NCI-H146 (cell line): ENCODE measurements around the gene PHKB.
"Not testable (repeated sequence)": the region's sequence is repeated elsewhere in the genome, so short reads cannot be mapped to it uniquely, and the experiment has no call there.

Experiments
- DNase-seq: peaks from one replicate; lab custom pipeline; 2025; lab: John Stamatoyannopoulos, UW

PHKB gene

GRCh38 chr16:47626246-47626645, 165.1 kb downstream of the PHKB start:
- DNase-seq: no peak

GRCh38 chr16:47627085-47627639, 166.0 kb downstream of the PHKB start:
- DNase-seq: no peak

GRCh38 chr16:47627721-47628120, 166.6 kb downstream of the PHKB start:
- no peak for DNase-seq

GRCh38 chr16:47631131-47631530, 170.0 kb downstream of the PHKB start:
- no peak for DNase-seq

- no peak for DNase-seq
Observed at GRCh38 chr16:47634126-47634525, 173.0 kb downstream of the PHKB start.

- DNase-seq: no peak
Observed at GRCh38 chr16:47634727-47635126, 173.6 kb downstream of the PHKB start.

GRCh38 chr16:47636501-47637099, 175.5 kb downstream of the PHKB start:
- DNase-seq: no peak

- no peak for DNase-seq
Observed at GRCh38 chr16:47638175-47638574, 177.0 kb downstream of the PHKB start.

GRCh38 chr16:47640661-47641060, 179.5 kb downstream of the PHKB start:
- no peak for DNase-seq

GRCh38 chr16:47643323-47644000, 182.3 kb downstream of the PHKB start:
- no peak for DNase-seq

- DNase-seq: no peak
Observed at GRCh38 chr16:47644166-47644565, 183.0 kb downstream of the PHKB start.

GRCh38 chr16:47644661-47645060, 183.5 kb downstream of the PHKB start:
- DNase-seq: no peak

- no peak for DNase-seq
Observed at GRCh38 chr16:47646914-47647313, 185.8 kb downstream of the PHKB start.

- no peak for DNase-seq
Observed at GRCh38 chr16:47657032-47657431, 195.9 kb downstream of the PHKB start.

- DNase-seq: no peak
Observed at GRCh38 chr16:47657977-47658376, 196.8 kb downstream of the PHKB start.

- no peak for DNase-seq
Observed at GRCh38 chr16:47660540-47660939, 199.4 kb downstream of the PHKB start.

GRCh38 chr16:47664653-47665325, 203.7 kb downstream of the PHKB start:
- DNase-seq: no peak

GRCh38 chr16:47666434-47666833, 205.3 kb downstream of the PHKB start:
- DNase-seq: no peak

GRCh38 chr16:47667956-47668355, 206.8 kb downstream of the PHKB start:
- DNase-seq: no peak

- no peak for DNase-seq
Observed at GRCh38 chr16:47672475-47672874, 211.3 kb downstream of the PHKB start.

- DNase-seq: no peak
Observed at GRCh38 chr16:47676635-47677177, 215.6 kb downstream of the PHKB start.

- not testable (repeated sequence) for DNase-seq
Observed at GRCh38 chr16:47681571-47681970, 220.4 kb downstream of the PHKB start.

GRCh38 chr16:47687694-47688093, 226.6 kb downstream of the PHKB start:
- no peak for DNase-seq
